SW 1271 (cell line): Measurements from ENCODE around the gene IER2.
"Not testable (repeated sequence)": the region's sequence is repeated elsewhere in the genome, so short reads cannot be mapped to it uniquely, and the experiment has no call there.

Experiments
- DNase-seq, 2 experiments: peaks; one replicate each; lab custom pipeline; 2025; lab: John Stamatoyannopoulos, UW

IER2 gene

GRCh38 chr19:13163609-13164342, 13.6 kb downstream of the IER2 start:
- peak; percentile 70 to 84 for DNase-seq

GRCh38 chr19:13164343-13165161, 14.3 kb downstream of the IER2 start:
- DNase-seq, result peak; percentile 64 to 80

GRCh38 chr19:13165162-13165997, 15.2 kb downstream of the IER2 start:
- DNase-seq, result no peak

- not testable (repeated sequence) for DNase-seq
These were observed 15.9 kb downstream of the IER2 start for GRCh38 chr19:13166151-13166550.

GRCh38 chr19:13169769-13170168, 19.6 kb downstream of the IER2 start:
- DNase-seq, result peak; percentile 25 to 72

GRCh38 chr19:13171146-13171545, 20.9 kb downstream of the IER2 start:
- no peak for DNase-seq

GRCh38 chr19:13172346-13173138, 22.3 kb downstream of the IER2 start:
- peak; percentile 69 to 81 for DNase-seq

GRCh38 chr19:13173139-13173737, 23.0 kb downstream of the IER2 start:
- no peak for DNase-seq

- no peak for DNase-seq
These were observed 26.1 kb downstream of the IER2 start for GRCh38 chr19:13176345-13176744.

GRCh38 chr19:13177584-13177983, 27.4 kb downstream of the IER2 start:
- DNase-seq, result not testable (repeated sequence)

GRCh38 chr19:13178291-13178690, 28.1 kb downstream of the IER2 start:
- DNase-seq, result not testable (repeated sequence)

- no peak for DNase-seq
These were observed 31.7 kb downstream of the IER2 start for GRCh38 chr19:13181747-13182388.

GRCh38 chr19:13184926-13185325, 34.7 kb downstream of the IER2 start:
- not testable (repeated sequence) for DNase-seq

GRCh38 chr19:13185763-13186657, 35.8 kb downstream of the IER2 start:
- DNase-seq, result not testable (repeated sequence)

- DNase-seq, result not testable (repeated sequence)
These were observed 36.5 kb downstream of the IER2 start for GRCh38 chr19:13186688-13187087.

- DNase-seq, result no peak
These were observed 37.2 kb downstream of the IER2 start for GRCh38 chr19:13187419-13187818.

- DNase-seq, result no peak
These were observed 39.4 kb downstream of the IER2 start for GRCh38 chr19:13189600-13189999.

- no peak for DNase-seq
These were observed 40.8 kb downstream of the IER2 start for GRCh38 chr19:13190781-13191540.

GRCh38 chr19:13195678-13196077, 45.5 kb downstream of the IER2 start:
- DNase-seq, result no peak
